Brain microvascular endothelial cell (primary cell): ENCODE results near the gene RCAN2.

Experiments used
- DNase-seq: peaks from one replicate; pipeline ENCODE4 v3.0.0-alpha.2; 2020
- H3K27ac ChIP-seq: fragments of 250-450 bp; sonication (Bioruptor Pico); 2 replicates; pipeline ENCODE4 v1.5.1; 2020; ENCODE audit warnings: mild to moderate bottlenecking, moderate library complexity
- H3K27me3 ChIP-seq: fragments of 250-450 bp; sonication (Bioruptor Pico); replicated peaks from 2 replicates; pipeline ENCODE4 v1.5.1; 2020; ENCODE audit warnings: mild to moderate bottlenecking
- H3K36me3 ChIP-seq: fragments of 250-450 bp; sonication (Bioruptor Pico); replicated peaks from 2 replicates; pipeline ENCODE4 v1.5.1; 2020; ENCODE audit warnings: mild to moderate bottlenecking
- H3K4me3 ChIP-seq: 2 replicates; pipeline ENCODE4 v1.5.1; 2011; ENCODE audit warnings: low read depth, mild to moderate bottlenecking, control low read depth, low read length, moderate library complexity
- CTCF ChIP-seq: IDR thresholded peaks from 2 replicates; pipeline ENCODE4 v1.5.1; 2011; ENCODE audit warnings: low read depth, mild to moderate bottlenecking, moderate library complexity, low read length, control low read depth, inconsistent platforms; ENCODE audit errors: missing control alignments
- in situ Hi-C: cut with HindIII; loops from 2 replicates; pipeline ENCODE4 v1.10.0; 2017; ENCODE audit warnings: low sequenced_read_pairs, low pct_ligation_motif_present

The RCAN2 gene

GRCh38 chr6:46310196-46310595 is 181.1 kb downstream of the RCAN2 start:
- no peak for TF ChIP-seq CTCF
- Histone ChIP-seq H3K27me3 (no peaks in the 10 kb centered on the region), H3K27ac (no peak overlapping the region), H3K36me3 (no peaks in the 10 kb centered on the region), H3K4me3 (no peak overlapping the region)
- no peak for DNase-seq
- in situ Hi-C loops, result no loop called here

- in situ Hi-C loops, result no loop called here
- no peak overlapping the region for H3K4me3 ChIP-seq
- no peak for TF ChIP-seq CTCF
- H3K27ac ChIP-seq, result no peak overlapping the region
- no peak for DNase-seq
- no peaks in the 10 kb centered on the region for H3K27me3 ChIP-seq
- H3K36me3 ChIP-seq, result no peaks in the 10 kb centered on the region
Observed at GRCh38 chr6:46306431-46306830, 184.8 kb downstream of the RCAN2 start.

- no peak overlapping the region for H3K4me3 ChIP-seq
- no peaks in the 10 kb centered on the region for H3K27me3 ChIP-seq
- H3K36me3 ChIP-seq, result no peaks in the 10 kb centered on the region
- in situ Hi-C loops, result no loop called here
- no peak for TF ChIP-seq CTCF
- DNase-seq, result no peak
- no peak overlapping the region for H3K27ac ChIP-seq
Observed at GRCh38 chr6:46305833-46306232, 185.4 kb downstream of the RCAN2 start.

GRCh38 chr6:46305236-46305635 is 186.0 kb downstream of the RCAN2 start:
- no peak for DNase-seq
- in situ Hi-C loops, result no loop called here

GRCh38 chr6:46302816-46303215 is 188.4 kb downstream of the RCAN2 start:
- Histone ChIP-seq H3K36me3 (no peaks in the 10 kb centered on the region), H3K27me3 (no peaks in the 10 kb centered on the region), H3K4me3 (no peak overlapping the region), H3K27ac (no peak overlapping the region)
- no peak for TF ChIP-seq CTCF
- in situ Hi-C loops, result no loop called here
- no peak for DNase-seq

More at GRCh38 chr6:46305236-46305635, 186.0 kb downstream of the RCAN2 start:
- Histone ChIP-seq H3K27ac (no peak overlapping the region), H3K27me3 (no peaks in the 10 kb centered on the region), H3K36me3 (no peaks in the 10 kb centered on the region), H3K4me3 (no peak overlapping the region)
- TF ChIP-seq CTCF, result no peak

GRCh38 chr6:46302176-46302575 is 189.1 kb downstream of the RCAN2 start:
- no peak for DNase-seq
- Histone ChIP-seq H3K27ac (no peak overlapping the region), H3K27me3 (no peaks in the 10 kb centered on the region), H3K36me3 (no peaks in the 10 kb centered on the region), H3K4me3 (no peak overlapping the region)
- TF ChIP-seq CTCF, result no peak
- in situ Hi-C loops, result no loop called here
